ENCODE data around the gene ITFG1. TPM values are rescaled to one million over a fixed set of nuclear protein-coding genes. Genes with fewer than 3 reads are reported as not detected.

The ITFG1 gene
- total and polyA plus RNA-seq, 9 of the 15 experiments (the other 6 are each of a cell fraction or from before 2014, with no cell fraction given): 17.1 to 83.5 (median 35.8) TPM

DNA sequence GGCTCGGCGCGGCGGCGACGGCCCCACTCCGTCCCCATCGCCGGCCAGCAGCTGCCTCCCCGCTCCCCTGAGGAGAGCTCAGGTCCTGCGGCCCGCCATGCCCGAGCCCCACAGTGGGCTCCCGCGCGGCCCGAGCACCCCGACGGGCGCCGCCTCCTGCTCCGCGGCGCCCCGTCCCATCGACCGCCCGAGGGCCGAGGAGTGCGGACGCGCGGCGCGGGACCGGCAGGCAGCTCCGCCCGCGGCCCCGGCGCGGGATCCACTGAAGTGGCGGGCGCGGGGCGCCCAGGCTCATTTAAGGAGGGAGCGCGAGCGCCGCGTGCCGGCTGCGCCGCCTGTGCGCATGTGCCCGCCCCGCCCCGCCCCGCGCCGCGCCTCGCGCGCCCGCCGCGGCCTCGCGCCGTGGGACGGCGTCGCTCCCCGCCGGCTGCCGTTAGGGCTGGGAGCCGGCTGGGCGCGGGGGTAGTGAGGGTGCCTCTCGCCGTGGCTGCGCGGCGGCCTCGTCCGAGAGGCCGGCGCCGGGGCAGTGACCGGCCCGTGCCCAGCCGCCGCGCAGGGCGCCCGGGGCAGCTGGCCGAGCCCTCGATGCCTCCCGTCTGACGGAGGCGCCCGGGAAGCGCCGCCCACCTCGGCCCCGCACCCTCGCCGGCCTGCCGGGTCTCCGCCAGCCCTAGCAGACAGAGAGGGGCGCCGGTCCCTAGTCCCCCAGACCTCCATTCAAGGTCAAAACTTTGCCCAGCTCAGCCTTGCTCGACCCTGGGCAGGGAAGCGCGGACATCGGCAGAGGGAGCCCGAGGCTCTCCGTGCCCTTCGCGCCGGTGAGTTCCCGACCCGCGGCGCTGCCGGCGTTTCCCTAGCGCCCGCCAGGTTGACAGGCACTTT is 316.9 kb downstream of the ITFG1 start, which contains the start of gene NETO2 (continued):
- TF ChIP-seq ZNF609 (CRISPR knock-in tag; IDR thresholded peaks at IDR 0.05; ENCODE audit: borderline replicate concordance): 0 out of 2 replicates have a peak, but pooled peaks have one; percentile 35
- no peak for TF ChIP-seq NCOA2 (IDR thresholded peaks at IDR 0.05; ENCODE audit: partially characterized antibody in 2 of 2)
- TF ChIP-seq YY1 (IDR thresholded peaks at IDR 0.05; ENCODE audit: borderline replicate concordance in 1 of 3, control insufficient read depth in 1 of 3, extremely low read depth in 1 of 3, insufficient read depth in 3 of 3, insufficient read length in 1 of 3, insufficient replicate concordance in 2 of 3, low read depth in 1 of 3, low read length in 2 of 3): peak in 1 of 3 experiments; percentile 6
- no peak for TF ChIP-seq ZNF764 (CRISPR knock-in tag; IDR thresholded peaks at IDR 0.05; ENCODE audit: low read depth)
- TF ChIP-seq ZNF766 (CRISPR knock-in tag; conservative IDR thresholded peaks at IDR 0.05): peak; percentile 37; the same call in 1 of the 2 replicates
- TF ChIP-seq FOXA3 (CRISPR knock-in tag; conservative IDR thresholded peaks at IDR 0.05 in 1 of 2, IDR thresholded peaks at IDR 0.05 in 1 of 2): peak in 1 of 2 experiments; percentile 33; a peak in 1 of 4 replicates
- TF ChIP-seq POLR2H (tag; IDR thresholded peaks at IDR 0.05; ENCODE audit: low read depth): 0 out of 2 replicates have a peak, but pooled peaks have one; percentile 52
- 0 out of 2 replicates have a peak, but pooled peaks have one; percentile 38 for TF ChIP-seq ZNF395 (CRISPR knock-in tag; IDR thresholded peaks at IDR 0.05)
- TF ChIP-seq, protein P1, sequence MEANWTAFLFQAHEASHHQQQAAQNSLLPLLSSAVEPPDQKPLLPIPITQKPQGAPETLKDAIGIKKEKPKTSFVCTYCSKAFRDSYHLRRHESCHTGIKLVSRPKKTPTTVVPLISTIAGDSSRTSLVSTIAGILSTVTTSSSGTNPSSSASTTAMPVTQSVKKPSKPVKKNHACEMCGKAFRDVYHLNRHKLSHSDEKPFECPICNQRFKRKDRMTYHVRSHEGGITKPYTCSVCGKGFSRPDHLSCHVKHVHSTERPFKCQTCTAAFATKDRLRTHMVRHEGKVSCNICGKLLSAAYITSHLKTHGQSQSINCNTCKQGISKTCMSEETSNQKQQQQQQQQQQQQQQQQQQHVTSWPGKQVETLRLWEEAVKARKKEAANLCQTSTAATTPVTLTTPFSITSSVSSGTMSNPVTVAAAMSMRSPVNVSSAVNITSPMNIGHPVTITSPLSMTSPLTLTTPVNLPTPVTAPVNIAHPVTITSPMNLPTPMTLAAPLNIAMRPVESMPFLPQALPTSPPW (CRISPR knock-in tag; IDR thresholded peaks at IDR 0.05): peak; percentile 58
- peak; percentile 87 for TF ChIP-seq CTBP1 (IDR thresholded peaks at IDR 0.05; ENCODE audit: borderline replicate concordance)
- TF ChIP-seq JUN (IDR thresholded peaks at IDR 0.05; ENCODE audit: borderline replicate concordance, low read depth, low read length): no peak; the same call in 1 of the 2 replicates
- 0 out of 2 replicates have a peak, but pooled peaks have one; percentile 44 for TF ChIP-seq JUN (CRISPR knock-in tag; IDR thresholded peaks at IDR 0.05; ENCODE audit: borderline replicate concordance)
- no peak for TF ChIP-seq IRF9 (tag; IDR thresholded peaks at IDR 0.05)
